ENCODE results near the gene SORBS1.
"Not testable (repeated sequence)": the region's sequence is repeated elsewhere in the genome, so short reads cannot be mapped to it uniquely, and the experiment has no call there.

Gene SORBS1

DNA sequence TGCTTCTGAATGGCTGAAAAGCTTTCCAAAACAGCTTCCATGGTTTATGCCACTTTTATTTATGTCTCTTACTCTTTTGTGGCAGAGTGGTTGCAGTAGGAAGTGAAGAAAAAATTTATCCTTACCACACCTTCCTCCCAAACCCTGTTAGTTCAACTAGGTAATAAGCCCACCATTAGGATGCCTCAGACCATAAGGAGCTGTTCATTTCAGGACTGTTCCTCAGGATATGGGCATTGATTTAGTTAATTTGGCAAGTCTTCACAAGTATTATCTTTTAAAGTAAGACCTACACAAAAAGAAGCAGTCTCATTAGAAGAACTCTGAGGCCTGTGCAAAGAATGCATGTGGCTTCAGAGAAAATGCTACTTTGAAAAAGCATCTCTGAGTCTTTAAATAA lies 187.5 kb downstream of the SORBS1 start:
- H3K9me3 Mint-ChIP-seq, result peaks cover 4% of the 10 kb centered on the region
- peaks cover 7% of the 10 kb centered on the region for H3K4me1 Mint-ChIP-seq (ENCODE audit: low read depth)
- H3K4me3 Mint-ChIP-seq, result no peak overlapping the region
- H3K36me3 Mint-ChIP-seq (ENCODE audit: low read depth), result no peaks in the 10 kb centered on the region
- H3K27ac Mint-ChIP-seq, result no peak overlapping the region
- H3K27me3 Mint-ChIP-seq, result peaks cover 23% of the 10 kb centered on the region

DNA sequence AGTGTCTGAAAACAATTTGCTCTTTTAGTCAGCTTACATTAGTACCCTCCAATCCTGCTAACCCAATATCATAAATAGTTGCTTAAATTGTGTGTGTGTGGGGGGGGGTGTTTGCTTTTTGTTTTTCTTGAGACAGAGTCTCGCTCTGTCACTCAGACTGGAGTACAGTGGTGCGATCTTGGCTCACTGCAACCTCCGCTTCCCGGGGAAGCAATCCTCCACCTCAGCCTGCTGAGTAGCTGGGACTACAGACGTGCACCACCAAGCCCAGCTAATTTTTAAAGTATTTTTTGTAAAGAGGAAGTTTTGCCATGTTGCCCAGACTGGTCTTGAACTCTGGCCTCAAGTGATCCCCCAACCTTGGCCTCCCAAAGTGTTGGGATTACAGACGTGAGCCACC lies 196.8 kb downstream of the SORBS1 start:
- H3K27ac Mint-ChIP-seq, result no peak overlapping the region
- no peaks in the 10 kb centered on the region for H3K9me3 Mint-ChIP-seq
- H3K27me3 Mint-ChIP-seq, result peaks cover 5% of the 10 kb centered on the region
- H3K36me3 Mint-ChIP-seq (ENCODE audit: low read depth), result no peaks in the 10 kb centered on the region
- no peak overlapping the region for H3K4me3 Mint-ChIP-seq
- no peaks in the 10 kb centered on the region for H3K4me1 Mint-ChIP-seq (ENCODE audit: low read depth)

DNA sequence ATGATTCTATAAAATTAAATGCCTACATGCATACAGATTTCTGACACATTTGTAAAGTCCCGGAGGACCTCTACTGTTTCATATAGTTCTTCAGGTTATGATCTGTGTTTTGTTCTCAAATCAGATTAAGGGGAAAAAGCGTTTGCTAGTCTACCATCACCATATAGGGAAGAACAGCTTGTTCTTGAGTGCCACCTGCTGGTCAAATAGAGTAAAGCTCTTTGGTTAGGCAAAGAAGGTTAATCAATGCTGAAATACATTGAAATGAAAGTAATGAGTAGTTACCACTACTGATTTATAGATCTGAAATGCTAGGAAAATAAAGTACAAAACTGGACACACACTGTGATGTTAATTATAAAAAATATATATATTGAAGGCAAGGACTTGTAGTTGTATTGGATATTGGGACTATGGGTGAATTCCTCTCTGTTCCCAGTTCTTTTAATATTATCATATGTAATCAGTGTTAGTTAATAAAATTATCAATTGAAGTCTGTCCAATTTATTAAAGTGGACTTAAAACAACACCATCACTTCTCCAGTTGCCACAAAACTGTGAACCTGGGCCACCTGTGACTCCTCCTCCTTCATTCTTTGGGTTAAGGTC lies 197.8 kb downstream of the SORBS1 start:
- Mint-ChIP-seq H3K9me3 (no peaks in the 10 kb centered on the region), H3K27me3 (no peaks in the 10 kb centered on the region), H3K4me1 (ENCODE audit: low read depth) (no peaks in the 10 kb centered on the region), H3K27ac (no peak overlapping the region), H3K4me3 (no peak overlapping the region), H3K36me3 (ENCODE audit: low read depth) (no peaks in the 10 kb centered on the region)

DNA sequence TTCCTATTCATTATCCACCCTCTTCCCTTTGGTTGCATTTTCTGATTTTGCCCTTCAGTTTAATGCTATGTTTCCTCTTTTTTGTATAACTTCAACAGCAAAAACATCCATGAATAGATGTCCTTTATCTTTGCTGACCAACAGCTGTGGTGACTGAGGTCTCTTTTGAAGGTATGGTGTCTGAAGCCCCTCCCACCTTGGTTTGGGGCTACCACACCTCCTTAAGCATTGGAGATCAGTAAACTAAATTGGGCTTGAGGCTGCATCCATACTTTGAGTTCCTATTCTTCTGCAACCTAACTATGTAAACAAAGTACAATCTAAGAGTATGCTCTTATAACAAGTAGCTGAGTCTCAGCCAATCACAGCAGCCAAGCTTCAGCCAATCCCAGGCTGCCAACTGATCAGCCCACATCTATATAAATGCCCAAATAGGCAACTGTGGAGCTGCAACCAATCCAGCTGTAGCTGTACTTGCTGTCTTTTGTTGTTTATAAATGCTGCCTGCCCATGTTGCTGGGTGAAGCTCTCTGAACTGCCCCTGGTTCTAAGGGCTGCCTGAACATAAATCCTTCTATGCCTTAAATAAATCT lies 201.0 kb downstream of the SORBS1 start:
- H3K4me1 Mint-ChIP-seq (ENCODE audit: low read depth), result no peaks in the 10 kb centered on the region
- H3K4me3 Mint-ChIP-seq, result no peak overlapping the region
- no peaks in the 10 kb centered on the region for H3K36me3 Mint-ChIP-seq (ENCODE audit: low read depth)
- H3K9me3 Mint-ChIP-seq, result no peaks in the 10 kb centered on the region
- no peaks in the 10 kb centered on the region for H3K27me3 Mint-ChIP-seq
- H3K27ac Mint-ChIP-seq, result no peak overlapping the region

DNA sequence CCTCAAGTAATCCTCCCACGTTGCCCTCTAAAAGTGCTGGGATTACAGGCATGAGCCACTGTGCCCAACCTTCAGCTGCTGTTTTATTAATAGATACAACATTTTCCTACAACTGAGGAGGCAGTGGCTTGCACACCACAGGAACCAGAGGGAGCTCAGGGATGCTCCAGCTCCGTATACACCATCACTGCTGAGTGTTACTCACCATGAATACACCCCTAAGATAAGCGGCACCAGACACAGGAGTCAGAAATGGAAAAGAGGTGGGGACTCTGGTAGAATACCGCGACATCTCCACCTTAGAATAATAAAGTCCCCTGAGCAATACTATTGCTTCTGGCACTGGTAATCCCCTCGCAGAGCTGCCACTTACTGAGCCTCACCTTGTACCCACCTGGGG lies 201.7 kb downstream of the SORBS1 start:
- H3K4me3 Mint-ChIP-seq, result no peak overlapping the region
- no peak overlapping the region for H3K27ac Mint-ChIP-seq
- H3K9me3 Mint-ChIP-seq, result no peaks in the 10 kb centered on the region
- H3K4me1 Mint-ChIP-seq (ENCODE audit: low read depth), result no peaks in the 10 kb centered on the region
- no peaks in the 10 kb centered on the region for H3K27me3 Mint-ChIP-seq
- H3K36me3 Mint-ChIP-seq (ENCODE audit: low read depth), result no peaks in the 10 kb centered on the region

DNA sequence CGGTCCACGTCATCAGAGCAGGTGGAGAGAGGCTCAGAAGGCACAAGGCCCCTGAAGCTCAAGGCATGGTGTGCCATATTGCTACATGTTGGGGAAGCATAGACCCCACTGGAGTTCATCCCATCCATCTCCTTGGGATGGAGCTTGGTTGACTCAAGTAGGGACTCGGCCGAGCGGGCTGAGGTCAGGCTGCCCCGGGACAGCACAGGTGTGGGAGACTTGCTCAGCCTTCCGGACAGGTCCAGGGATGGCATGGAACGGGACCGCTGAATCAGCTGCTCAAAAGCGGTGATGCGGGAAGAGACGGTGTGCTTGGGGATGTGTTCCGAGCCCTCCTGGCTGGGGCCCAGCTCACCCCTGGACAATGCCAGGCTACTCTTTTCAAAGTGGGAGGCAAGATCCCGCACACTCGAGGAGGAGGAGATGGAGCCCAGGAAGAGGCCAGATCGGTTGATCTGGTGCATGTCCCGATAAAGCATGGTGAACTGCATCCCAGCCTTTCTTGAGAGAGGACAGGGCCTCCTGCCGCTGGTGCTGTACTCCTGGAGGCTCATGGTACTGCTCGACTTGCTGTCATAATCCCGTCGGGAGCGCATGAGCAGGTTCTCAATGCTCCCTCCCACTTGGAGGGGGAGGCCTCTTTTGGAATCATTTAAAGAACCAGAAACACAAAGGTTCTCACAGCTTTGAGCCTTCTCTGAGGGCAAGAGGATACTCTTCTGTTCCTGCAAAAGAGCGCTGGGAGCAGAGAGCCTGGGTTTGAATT lies 204.8 kb downstream of the SORBS1 start:
- Mint-ChIP-seq H3K9me3 (no peaks in the 10 kb centered on the region), H3K27me3 (no peaks in the 10 kb centered on the region), H3K4me1 (ENCODE audit: low read depth) (peaks cover 4% of the 10 kb centered on the region), H3K4me3 (no peak overlapping the region), H3K36me3 (ENCODE audit: low read depth) (no peaks in the 10 kb centered on the region), H3K27ac (no peak overlapping the region)

DNA sequence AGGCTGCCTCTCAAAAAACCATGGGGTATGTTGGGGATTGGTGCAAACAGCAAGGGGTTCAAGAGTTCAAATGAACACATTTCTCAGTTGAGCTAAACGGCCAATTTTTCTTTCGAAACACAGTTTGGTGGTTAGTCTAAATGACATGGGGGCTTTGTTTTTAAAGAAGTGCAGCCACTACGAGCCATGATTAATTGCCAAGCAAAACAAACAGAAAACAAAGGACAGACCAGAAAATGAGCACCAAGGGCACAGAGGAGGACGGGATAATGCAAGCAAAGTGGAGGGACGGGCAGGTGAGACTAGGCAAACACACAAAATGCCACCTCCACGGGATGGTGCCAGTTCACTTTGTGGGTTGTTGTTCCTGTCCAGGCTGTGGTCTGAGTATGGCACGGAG lies 205.9 kb downstream of the SORBS1 start:
- peaks cover 4% of the 10 kb centered on the region for H3K4me1 Mint-ChIP-seq (ENCODE audit: low read depth)
- H3K4me3 Mint-ChIP-seq, result no peak overlapping the region
- H3K27me3 Mint-ChIP-seq, result no peaks in the 10 kb centered on the region
- no peak overlapping the region for H3K27ac Mint-ChIP-seq
- H3K9me3 Mint-ChIP-seq, result no peaks in the 10 kb centered on the region
- no peaks in the 10 kb centered on the region for H3K36me3 Mint-ChIP-seq (ENCODE audit: low read depth)

DNA sequence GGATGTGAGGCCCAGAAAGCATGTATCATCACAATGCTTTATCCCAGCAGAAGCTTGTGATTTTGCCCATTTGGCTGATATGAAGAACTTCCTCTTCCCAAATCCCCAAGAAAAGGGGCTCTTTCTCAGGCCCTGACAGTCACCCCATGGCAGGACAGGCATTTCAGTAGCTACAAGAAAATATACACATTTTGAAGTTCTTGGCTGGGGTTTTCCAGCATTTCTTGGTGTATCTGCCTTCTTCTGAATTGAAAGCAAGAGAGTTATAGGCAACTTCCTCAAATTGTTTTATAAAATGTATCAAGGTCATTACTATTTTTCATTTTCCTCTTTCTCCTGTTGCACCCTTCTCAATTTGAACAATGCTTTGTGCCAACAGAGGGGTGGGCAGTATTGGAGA lies 207.1 kb downstream of the SORBS1 start:
- H3K4me3 Mint-ChIP-seq, result no peak overlapping the region
- H3K36me3 Mint-ChIP-seq (ENCODE audit: low read depth), result no peaks in the 10 kb centered on the region

DNA sequence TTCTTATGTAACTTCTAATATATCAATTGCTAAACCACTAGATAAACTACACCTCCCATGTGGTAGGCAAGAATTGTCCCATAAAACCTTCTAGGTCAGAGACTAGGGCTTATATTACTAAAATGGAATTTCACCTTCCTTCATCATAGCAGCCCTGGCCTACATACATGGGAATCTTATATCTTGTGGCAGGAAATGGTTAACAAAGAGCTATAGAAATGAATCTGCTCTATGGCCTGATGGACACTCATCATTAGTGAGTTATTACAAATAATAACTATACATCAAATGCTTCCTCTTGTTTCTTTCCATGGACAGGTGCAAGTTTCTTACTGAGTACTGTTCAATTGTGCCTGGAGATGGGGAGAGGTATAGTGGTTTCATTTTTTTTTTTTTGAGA lies 208.0 kb downstream of the SORBS1 start:
- Mint-ChIP-seq H3K36me3 (ENCODE audit: low read depth) (no peaks in the 10 kb centered on the region), H3K4me3 (no peak overlapping the region), H3K9me3 (no peaks in the 10 kb centered on the region), H3K27me3 (no peaks in the 10 kb centered on the region), H3K4me1 (ENCODE audit: low read depth) (peaks cover 4% of the 10 kb centered on the region), H3K27ac (no peak overlapping the region)

More for the DNA sequence above, 207.1 kb downstream of the SORBS1 start:
- H3K4me1 Mint-ChIP-seq (ENCODE audit: low read depth), result peaks cover 4% of the 10 kb centered on the region
- no peaks in the 10 kb centered on the region for H3K27me3 Mint-ChIP-seq
- H3K27ac Mint-ChIP-seq, result no peak overlapping the region
- no peaks in the 10 kb centered on the region for H3K9me3 Mint-ChIP-seq

DNA sequence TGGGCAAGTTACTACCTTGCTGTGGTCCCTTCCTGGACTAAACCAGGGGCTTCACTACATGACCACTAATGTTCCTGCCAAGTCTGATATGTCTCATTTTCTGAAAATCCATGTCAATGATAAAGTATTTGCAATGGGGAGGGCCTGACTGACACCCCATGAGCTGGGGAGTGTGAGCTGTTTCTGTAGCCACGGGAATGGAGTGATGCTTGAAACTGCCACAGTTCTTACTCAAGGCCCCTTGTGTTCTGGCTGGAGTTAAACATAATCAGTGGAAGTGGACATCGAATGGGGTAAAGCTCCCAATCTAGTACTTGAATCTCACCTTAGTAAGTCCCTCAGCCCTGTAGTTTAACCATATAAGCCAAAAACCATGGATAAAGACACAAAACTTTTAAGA lies 208.5 kb downstream of the SORBS1 start:
- H3K4me3 Mint-ChIP-seq, result no peak overlapping the region
- no peaks in the 10 kb centered on the region for H3K36me3 Mint-ChIP-seq (ENCODE audit: low read depth)
- no peak overlapping the region for H3K27ac Mint-ChIP-seq
- peaks cover 4% of the 10 kb centered on the region for H3K4me1 Mint-ChIP-seq (ENCODE audit: low read depth)
- H3K27me3 Mint-ChIP-seq, result no peaks in the 10 kb centered on the region
- H3K9me3 Mint-ChIP-seq, result no peaks in the 10 kb centered on the region

DNA sequence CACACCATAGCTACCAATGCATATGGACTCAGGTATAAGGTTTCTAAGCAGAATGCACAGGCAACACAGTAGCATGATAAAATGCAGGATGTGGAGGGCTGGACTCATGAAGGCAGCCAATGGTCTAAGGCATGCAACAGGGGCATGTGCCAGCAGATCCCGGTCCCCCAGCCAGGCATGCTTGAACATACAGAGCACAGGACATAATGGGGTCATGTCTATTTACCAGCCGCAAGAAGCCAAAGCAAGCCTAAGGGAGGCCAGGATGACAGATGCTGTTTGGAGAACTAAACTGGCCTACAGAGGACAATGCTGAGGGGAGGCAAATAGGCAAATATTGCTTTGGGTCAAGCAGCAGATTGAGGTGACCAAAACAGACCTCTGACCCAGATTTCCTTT lies 210.3 kb downstream of the SORBS1 start:
- H3K4me1 Mint-ChIP-seq (ENCODE audit: low read depth), result peaks cover 4% of the 10 kb centered on the region
- H3K4me3 Mint-ChIP-seq, result no peak overlapping the region
- no peaks in the 10 kb centered on the region for H3K27me3 Mint-ChIP-seq
- H3K36me3 Mint-ChIP-seq (ENCODE audit: low read depth), result no peaks in the 10 kb centered on the region
- H3K27ac Mint-ChIP-seq, result no peak overlapping the region
- no peaks in the 10 kb centered on the region for H3K9me3 Mint-ChIP-seq

DNA sequence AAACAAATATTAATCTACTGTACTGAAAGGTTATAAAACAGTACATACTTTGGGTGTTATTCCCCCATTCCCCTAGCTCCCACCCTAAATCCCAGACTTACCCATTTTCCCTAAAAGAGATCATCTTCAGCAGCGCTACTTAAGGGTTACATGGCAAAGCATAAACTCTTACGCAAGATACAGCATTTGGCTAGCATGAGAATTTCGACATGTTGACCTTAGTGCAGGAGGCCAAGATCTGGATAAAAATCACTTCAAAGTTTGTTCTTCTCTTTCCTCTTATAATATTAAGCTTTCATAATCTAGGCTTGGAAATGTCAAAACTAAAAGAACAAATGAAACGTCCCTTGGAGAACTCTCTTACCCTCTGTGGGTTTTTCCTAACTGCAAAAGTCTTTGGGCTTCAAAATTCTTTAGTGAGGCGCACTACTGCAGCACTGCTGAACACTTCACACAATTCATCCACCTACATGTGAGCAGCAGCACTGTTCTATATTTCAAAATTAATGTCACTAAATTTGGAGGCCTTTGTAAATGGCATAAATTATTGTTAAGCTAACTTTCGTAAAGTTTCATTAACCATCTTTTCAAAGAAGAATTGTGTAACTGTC lies 210.8 kb downstream of the SORBS1 start:
- Mint-ChIP-seq H3K27ac (no peak overlapping the region), H3K27me3 (no peaks in the 10 kb centered on the region)

DNA sequence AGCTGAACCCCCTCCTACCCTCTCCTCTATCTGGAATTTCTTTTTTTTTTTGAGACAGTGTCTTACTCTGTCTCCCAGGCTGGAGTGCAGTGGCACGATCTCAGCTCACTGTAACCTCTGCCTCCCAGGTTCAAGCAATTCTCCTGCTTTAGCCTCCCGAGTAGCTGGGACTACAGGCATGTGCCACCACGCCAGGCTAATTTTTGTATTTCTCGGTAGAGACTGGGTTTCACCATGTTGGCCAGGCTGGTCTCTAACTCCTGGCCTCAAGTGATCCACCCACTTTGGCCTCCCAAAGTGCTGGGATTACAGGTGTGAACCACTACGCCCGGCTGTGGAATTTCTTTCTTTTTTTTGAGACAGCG lies 213.8 kb downstream of the SORBS1 start:
- not testable (repeated sequence) for H3K27me3 Mint-ChIP-seq; H3K27ac Mint-ChIP-seq; H3K4me3 Mint-ChIP-seq; H3K9me3 Mint-ChIP-seq; H3K36me3 Mint-ChIP-seq (ENCODE audit: low read depth); H3K4me1 Mint-ChIP-seq (ENCODE audit: low read depth)

More for the DNA sequence above, 210.8 kb downstream of the SORBS1 start:
- Mint-ChIP-seq H3K4me3 (no peak overlapping the region), H3K36me3 (ENCODE audit: low read depth) (no peaks in the 10 kb centered on the region), H3K9me3 (no peaks in the 10 kb centered on the region), H3K4me1 (ENCODE audit: low read depth) (peaks cover 4% of the 10 kb centered on the region)

DNA sequence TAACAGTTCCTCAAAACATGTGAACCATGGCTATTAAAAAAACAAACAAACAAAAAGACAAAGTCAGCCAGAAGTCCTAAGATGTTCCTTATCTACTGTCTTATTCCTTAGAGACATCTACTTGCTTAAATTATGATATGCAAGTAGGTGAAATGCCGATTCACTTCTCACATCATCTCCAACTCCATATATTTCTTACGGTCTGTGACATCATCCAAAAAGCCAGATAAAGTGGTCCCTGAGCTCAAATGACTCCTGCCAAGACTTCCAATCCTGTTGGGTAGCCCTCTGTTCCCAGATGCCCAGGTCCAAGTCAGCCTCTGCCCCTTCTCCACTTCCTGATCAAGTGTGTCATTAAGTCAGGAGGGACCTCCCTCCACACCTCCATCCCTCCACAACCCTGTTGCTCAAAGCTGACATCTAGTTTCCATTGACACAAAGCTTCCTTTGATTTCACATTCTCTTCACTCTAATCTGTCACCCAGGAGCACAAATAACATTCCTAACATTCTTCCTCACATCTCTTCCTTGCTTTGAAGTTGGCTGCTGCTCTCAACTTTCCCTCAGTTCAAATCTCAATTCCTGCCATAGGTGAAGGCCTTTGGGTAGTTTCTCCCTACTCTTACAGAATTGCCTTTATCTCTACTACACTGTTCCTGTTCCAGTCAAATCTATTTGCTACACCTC lies 214.3 kb downstream of the SORBS1 start:
- Mint-ChIP-seq H3K4me1 (ENCODE audit: low read depth) (no peaks in the 10 kb centered on the region), H3K4me3 (no peak overlapping the region), H3K27ac (no peak overlapping the region), H3K36me3 (ENCODE audit: low read depth) (no peaks in the 10 kb centered on the region), H3K9me3 (no peaks in the 10 kb centered on the region), H3K27me3 (no peaks in the 10 kb centered on the region)

DNA sequence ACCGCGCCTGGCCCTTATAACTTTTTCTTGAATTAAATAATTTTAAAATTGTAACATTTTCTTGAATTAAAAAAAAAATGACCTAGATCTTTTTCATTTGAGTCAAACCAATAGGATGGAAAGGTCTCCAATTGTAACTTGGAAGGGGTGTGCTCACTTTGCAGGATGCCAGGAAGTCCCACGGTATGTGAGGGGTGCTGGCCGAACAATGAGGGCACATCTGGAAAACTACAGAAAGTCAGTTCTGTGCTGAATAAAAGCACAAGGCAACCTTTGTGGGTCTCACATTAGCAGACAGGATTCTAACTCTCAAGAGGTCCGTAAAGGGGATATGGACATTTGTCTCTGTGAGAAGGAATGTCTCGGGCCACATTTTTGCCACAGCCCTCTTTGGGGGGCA lies 217.6 kb downstream of the SORBS1 start:
- Mint-ChIP-seq H3K27ac (no peak overlapping the region), H3K36me3 (ENCODE audit: low read depth) (no peaks in the 10 kb centered on the region), H3K4me1 (ENCODE audit: low read depth) (no peaks in the 10 kb centered on the region), H3K4me3 (no peak overlapping the region), H3K27me3 (no peaks in the 10 kb centered on the region), H3K9me3 (no peaks in the 10 kb centered on the region)

All from stimulated activated naive CD8-positive, alpha-beta T cell treated with anti-CD3 and anti-CD28 coated beads, Interleukin-15, Interleukin-2, amounts not matched to agents 100 ng/mL and 50 ng/mL, for 24 hours (primary cell).